ENCODE measurements around the gene RAC3.

RAC3 gene

GRCh38 chr17:82080789-82081464 is 49.4 kb downstream of the RAC3 start:
- TF ChIP-seq CTCF (IDR thresholded peaks at IDR 0.05; ENCODE audit: borderline replicate concordance, insufficient read depth, low read depth, low read length), result no peak

GRCh38 chr17:82081546-82081945 is 50.1 kb downstream of the RAC3 start:
- no peak overlapping the region for H3K4me3 ChIP-seq (ENCODE audit: low read depth, low read length)

More at GRCh38 chr17:82080789-82081464, 49.4 kb downstream of the RAC3 start:
- no peak overlapping the region for H3K4me3 ChIP-seq (ENCODE audit: low read depth, low read length)

GRCh38 chr17:82081966-82082365 is 50.5 kb downstream of the RAC3 start:
- no peak for TF ChIP-seq CTCF (IDR thresholded peaks at IDR 0.05; ENCODE audit: borderline replicate concordance, insufficient read depth, low read depth, low read length)
- no peak overlapping the region for H3K4me3 ChIP-seq (ENCODE audit: low read depth, low read length)

More at GRCh38 chr17:82081546-82081945, 50.1 kb downstream of the RAC3 start:
- no peak for TF ChIP-seq CTCF (IDR thresholded peaks at IDR 0.05; ENCODE audit: borderline replicate concordance, insufficient read depth, low read depth, low read length)

GRCh38 chr17:82082456-82082855 is 51.0 kb downstream of the RAC3 start:
- no peak for TF ChIP-seq CTCF (IDR thresholded peaks at IDR 0.05; ENCODE audit: borderline replicate concordance, insufficient read depth, low read depth, low read length)
- no peak overlapping the region for H3K4me3 ChIP-seq (ENCODE audit: low read depth, low read length)

GRCh38 chr17:82083009-82083408 is 51.5 kb downstream of the RAC3 start:
- no peak for TF ChIP-seq CTCF (IDR thresholded peaks at IDR 0.05; ENCODE audit: borderline replicate concordance, insufficient read depth, low read depth, low read length)
- H3K4me3 ChIP-seq (ENCODE audit: low read depth, low read length), result no peak overlapping the region

All from GM12875 (cell line).